Daoy (cell line): ENCODE measurements around the gene COL6A6. TPM values are rescaled to one million over a fixed set of nuclear protein-coding genes. Genes with fewer than 3 reads are reported as not detected.
"Not testable (repeated sequence)": the region's sequence is repeated elsewhere in the genome, so short reads cannot be mapped to it uniquely, and the experiment has no call there.

ENCODE experiments used
- DNase-seq: peaks from one replicate; pipeline ENCODE4 v3.0.0-alpha.2; 2015; ENCODE audit warnings: low read depth
- total RNA-seq: library from RNA; depleted of rRNA; stranded (reverse); fragments of >200 nt; shearing (Covaris generic); gene quantifications from 2 replicates; pipeline ENCODE4 v1.2.3, GENCODE V29; 2014; rRNA removed

The COL6A6 gene
- total RNA-seq, 1 experiment from 2014 or later: 0.63 TPM

DNA sequence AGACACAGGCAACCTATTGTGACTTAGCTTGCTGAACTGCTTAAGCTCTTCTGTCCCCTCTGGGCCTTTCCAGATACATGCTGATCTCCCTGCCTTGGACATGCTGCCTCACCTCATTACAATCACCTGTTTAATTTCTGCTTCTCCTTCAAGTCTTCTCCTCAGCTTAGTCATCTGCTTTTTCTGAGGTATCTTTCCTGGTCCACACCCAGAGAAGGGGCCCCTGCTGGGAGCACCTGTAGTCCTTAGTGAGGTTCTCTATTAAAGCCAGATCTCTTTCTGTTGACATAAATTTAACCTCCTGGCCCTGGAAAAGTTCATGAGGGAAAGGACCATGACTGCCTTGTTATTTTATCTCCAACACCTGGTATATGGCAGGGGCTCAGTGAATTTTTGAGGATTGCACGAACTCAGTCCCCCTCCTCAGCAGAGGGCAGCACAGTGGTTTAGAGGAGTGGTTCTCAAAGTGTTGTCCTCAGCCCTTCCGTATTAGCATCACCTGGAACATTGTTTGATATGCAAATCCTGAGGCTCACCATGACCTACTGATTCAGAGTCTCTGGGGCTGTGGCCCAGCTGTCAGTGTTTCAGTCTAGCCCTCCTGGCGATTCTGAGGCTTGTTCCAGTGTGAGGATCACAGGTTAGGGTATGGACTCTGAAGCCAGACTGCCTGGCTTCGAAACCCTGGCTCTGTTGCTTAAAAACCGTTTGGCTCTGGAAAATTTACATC lies 12.7 kb downstream of the COL6A6 start:
- DNase-seq: no peak

DNA sequence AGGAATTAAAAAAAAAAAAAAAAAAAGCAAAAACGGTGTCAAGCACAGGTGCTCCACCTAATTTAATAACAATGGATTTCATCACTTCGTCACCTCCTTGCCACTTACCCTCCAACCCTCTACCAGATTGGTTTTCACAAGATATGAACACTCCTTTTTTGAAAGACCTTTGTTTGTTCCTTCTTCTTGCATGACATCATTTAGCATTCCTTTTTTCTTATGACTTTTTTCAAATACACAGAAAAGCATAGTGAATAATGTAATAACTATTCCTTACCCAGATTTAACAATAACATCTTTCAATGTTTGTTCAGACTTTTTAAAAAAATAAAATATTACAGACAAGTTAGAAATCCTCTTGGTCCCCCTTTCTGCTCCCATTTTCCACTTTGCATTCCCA lies 16.3 kb downstream of the COL6A6 start:
- no peak for DNase-seq

DNA sequence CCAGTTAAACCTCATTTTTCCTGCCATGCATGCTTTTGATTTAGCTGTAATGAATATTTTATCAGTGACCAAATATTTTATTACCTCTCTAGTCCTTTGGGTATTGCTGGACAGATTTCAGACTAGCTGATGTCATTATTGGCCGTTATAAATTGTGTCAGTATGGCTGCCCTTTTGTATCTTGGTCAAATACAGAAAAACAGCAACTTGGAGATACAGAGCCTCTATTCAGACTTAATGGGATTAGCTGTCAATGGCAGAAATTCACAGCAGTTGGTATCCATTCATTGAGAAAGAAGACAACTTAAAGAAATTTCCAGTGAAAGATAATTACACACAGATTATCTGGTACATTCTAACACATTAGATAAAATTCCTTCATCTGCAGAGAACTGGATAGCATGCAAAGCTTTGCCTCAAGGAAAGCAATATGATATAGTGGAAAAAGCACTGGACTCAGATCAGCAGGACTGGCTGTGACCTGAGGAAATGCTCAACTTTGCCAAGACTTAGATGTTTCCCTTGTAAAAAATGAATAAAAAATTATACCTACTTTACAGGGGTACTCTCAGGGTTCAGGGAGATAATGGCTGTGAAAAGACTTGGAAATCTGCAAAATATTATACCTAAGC lies 20.8 kb downstream of the COL6A6 start:
- DNase-seq: no peak

DNA sequence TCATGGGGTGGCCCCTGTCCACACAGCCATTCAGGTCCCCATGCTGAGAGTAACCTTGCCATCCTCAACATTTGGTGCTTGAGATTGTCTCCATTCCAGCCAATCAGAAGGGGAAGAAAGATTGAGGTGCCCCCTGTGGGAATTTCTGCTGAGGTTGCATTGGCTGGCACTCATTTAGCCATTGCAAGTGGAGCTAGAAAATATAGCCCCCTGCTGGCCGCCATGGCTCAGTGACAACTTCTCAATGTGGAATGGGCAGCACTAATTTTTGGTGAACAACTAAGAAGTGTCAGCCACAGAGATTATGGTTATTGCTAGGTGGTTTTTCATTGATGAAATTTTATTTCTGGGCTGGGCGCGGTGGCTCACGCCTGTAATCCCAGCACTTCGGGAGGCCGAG lies 22.0 kb downstream of the COL6A6 start:
- DNase-seq: peak; percentile 60

DNA sequence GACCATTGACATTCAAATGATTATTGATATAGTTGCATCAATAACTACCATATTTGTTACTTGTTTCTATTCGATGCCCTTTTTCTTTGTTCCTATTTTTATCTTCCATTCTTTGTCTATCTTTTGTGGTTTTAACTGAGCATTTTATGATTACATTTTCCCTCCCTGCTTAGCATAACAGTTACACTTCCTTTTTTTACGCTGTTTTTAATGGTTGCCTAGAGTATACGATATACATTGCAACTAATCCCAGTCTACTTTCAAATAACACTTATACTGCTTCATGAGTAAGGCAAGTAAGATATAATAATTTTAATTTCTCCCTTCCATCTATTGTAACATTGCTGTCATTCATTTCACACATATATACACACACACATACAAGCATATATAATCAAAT lies 26.3 kb downstream of the COL6A6 start:
- no peak for DNase-seq

DNA sequence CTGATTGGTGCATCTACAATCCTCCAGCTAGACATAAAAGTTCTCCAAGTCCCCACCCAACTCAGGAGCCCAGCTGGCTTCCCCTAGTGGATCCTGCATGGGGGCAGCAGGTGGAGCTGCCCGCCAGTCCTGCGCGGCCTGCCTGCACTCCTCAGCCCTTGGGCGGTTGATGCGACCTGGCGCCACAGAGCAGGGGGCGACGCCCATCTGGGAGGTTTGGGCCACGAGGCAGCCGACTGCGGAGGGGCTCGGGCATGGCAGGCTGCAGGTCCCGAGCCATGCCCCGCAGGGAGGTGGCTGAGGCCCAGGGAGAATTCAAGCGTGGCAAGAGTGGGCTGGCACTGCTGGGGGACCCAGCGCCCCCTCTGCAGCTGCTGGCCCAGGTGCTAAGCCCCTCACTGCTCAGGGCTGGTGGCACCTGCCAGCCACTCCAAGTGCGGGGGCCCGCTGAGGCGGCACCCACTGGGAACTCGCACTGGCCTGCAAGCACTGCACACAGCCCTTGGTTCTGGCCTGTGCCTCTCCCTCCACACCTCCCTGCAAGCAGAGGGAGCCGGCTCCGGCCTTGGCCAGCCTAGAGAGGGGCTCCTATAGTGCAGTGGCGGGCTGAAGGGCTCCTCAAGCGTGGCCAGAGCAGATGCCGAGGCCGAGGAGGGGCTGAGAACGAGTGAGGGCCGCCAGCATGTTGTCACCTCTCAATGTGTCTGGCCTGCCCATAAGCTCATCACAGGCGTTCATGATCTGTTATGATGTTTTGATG lies 30.1 kb downstream of the COL6A6 start:
- no peak for DNase-seq

DNA sequence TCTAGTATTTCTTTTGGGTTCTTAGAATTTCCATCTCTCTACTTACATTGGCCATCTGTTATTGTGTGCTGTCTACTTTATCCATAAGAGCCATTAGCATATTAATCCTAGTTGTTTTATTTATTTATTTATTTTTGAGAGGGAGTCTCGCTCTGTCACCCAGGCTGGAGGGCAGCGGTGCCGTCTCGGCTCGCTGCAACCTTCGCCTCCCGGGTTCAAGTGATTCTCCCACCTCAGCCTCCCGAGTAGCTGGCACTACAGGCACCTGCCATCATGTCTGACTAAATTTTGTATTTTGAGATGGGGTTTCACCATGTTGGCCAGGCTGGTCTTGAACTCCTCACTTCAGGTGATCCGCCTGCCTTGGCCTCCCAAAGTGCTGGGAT lies 30.7 kb downstream of the COL6A6 start:
- not testable (repeated sequence) for DNase-seq

DNA sequence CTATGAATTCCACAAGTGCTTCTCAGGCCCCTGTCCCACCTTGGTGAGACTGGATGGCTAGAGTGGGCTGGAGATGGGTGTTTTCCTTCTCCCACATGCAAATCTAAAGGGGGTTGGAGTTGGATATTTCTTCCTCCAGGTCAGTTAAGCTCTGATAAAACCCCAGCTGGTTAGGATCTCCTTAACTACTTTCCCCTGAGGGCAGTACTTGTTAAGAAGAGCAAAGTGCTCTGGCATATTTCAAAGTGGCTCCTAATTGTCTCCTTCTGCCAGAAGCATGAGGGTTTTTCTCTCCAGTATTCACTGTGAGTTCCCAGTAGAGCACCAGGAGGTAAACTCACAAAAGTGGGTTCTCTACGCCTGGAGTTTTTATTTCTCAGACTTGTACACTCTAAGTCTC lies 31.4 kb downstream of the COL6A6 start:
- DNase-seq: no peak

DNA sequence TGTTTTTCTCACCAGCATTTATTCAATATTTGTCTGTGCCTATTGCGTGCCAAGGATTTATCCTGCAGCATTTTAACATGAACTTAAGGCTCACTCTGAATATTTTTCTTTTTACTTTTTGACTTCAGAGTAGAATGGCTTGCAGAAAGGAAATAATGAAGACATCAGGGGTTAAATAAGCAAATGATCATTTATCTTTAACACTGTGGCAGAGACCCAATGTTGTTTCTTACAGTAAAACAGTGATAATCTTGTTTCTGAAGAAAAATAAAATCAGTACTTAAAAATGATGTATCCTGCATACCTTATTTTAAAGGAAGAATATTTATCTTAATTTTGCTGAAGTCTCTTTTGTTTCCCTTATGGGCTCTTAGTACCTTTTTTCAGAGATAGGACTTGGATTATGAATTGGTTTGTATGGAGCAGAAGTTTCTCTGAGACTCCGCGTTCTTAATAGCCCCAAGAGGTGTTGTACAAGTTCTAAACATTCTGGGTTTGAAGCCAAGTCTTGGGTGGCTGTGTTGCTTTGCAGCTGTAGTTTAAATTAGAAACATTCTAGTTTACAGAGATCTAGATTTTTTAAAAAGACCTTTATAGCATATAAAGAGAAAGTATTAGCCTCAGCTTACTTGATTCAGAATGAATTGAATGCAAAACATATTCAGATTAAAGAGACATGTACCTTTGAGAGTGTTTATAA lies 40.5 kb downstream of the COL6A6 start:
- no peak for DNase-seq

DNA sequence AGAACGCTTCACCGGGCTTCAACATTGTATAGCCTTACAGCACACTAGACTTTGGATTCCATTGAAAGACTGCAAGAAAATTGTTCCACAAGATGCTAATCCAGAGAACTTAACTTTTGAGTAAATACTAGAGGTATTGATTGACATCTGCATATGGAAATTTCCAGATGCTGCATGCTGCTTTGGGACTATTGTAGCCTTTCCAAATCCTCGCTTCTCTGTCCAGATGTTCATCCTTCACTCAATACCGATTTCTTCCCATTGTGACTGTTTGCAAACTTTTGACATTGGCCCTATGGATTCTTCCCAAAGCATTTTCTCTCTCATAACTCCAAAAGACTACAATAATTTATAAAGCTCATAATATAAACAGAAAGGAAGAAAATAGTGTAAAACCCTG lies 41.4 kb downstream of the COL6A6 start:
- no peak for DNase-seq

DNA sequence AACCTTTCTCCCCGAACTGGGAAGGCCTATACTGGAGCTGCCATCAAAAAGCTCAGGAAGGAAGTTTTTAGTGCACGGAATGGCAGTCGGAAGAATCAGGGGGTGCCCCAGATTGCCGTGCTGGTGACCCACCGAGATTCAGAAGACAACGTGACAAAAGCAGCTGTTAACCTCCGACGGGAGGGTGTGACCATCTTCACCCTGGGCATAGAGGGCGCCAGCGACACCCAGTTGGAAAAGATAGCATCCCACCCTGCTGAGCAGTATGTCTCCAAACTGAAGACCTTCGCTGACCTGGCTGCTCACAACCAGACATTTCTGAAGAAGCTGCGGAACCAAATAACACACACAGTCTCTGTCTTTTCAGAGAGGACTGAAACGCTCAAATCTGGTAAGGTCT lies 48.2 kb downstream of the COL6A6 start:
- DNase-seq: no peak

Other genes starting within 250 kb of the COL6A6 start
- gene COL6A5, start 171.5 kb upstream of the COL6A6 start, total RNA-seq: under 0.01 TPM in 1 of 2 replicates, not detected in the other
- 38.2 and 44.7 TPM in 2 replicates for gene PIK3R4, start 229.7 kb downstream of the COL6A6 start, total RNA-seq